SK-N-SH treated with all-trans-retinoic acid at 6 μM for 48 hours (cell line): ENCODE data around the gene EHD4.

Experiments
- ATAC-seq: fragments of 200-7000 bp; cut with Tn5 transposase; 3 replicates; pipeline ENCODE4 v1.9.1; 2020; ENCODE audit warnings: mild to moderate bottlenecking, moderate library complexity
- ARNTL ChIP-seq: fragments of 450-650 bp; formaldehyde crosslinking; IDR thresholded peaks from 2 replicates; pipeline ENCODE4 v1.5.0; 2020; ENCODE audit warnings: low read depth, mild to moderate bottlenecking, moderate library complexity, borderline replicate concordance
- BACH2 ChIP-seq: fragments of 250-450 bp; sonication (Bioruptor Pico); IDR thresholded peaks from 2 replicates; pipeline ENCODE4 v1.9.0; 2021; ENCODE audit warnings: mild to moderate bottlenecking, borderline replicate concordance
- CREB5 ChIP-seq: fragments of 250-450 bp; sonication (Bioruptor Pico); IDR thresholded peaks from 2 replicates; pipeline ENCODE4 v1.5.1; 2020; ENCODE audit warnings: low read depth, mild to moderate bottlenecking, moderate library complexity
- ESRRG ChIP-seq: fragments of 250-450 bp; sonication (Bioruptor Pico); IDR thresholded peaks from 2 replicates; pipeline ENCODE4 v1.6.1; 2021; ENCODE audit warnings: mild to moderate bottlenecking
- GLIS3 ChIP-seq: fragments of 250-450 bp; sonication (Bioruptor Pico); IDR thresholded peaks from 2 replicates; pipeline ENCODE4 v1.5.0; 2020; ENCODE audit warnings: mild to moderate bottlenecking, moderate library complexity
- ISL1 ChIP-seq: fragments of 250-450 bp; sonication (Bioruptor Pico); IDR thresholded peaks from 2 replicates; pipeline ENCODE4 v2.1.2; 2022; ENCODE audit warnings: mild to moderate bottlenecking, moderate library complexity
- OSR1 ChIP-seq: fragments of 250-450 bp; sonication (Bioruptor Pico); IDR thresholded peaks from 2 replicates; pipeline ENCODE4 v1.8.0; 2022; ENCODE audit warnings: moderate library complexity, mild to moderate bottlenecking, inconsistent platforms
- PATZ1 ChIP-seq: fragments of 250-450 bp; sonication (Bioruptor Pico); IDR thresholded peaks from 2 replicates; pipeline ENCODE4 v1.8.0; 2020; ENCODE audit warnings: mild to moderate bottlenecking, moderate library complexity, borderline replicate concordance
- POU6F1 ChIP-seq: fragments of 250-450 bp; sonication (Bioruptor Pico); IDR thresholded peaks from 2 replicates; pipeline ENCODE4 v1.8.0; 2021; ENCODE audit warnings: low read depth, mild to moderate bottlenecking, moderate library complexity, borderline replicate concordance
- PPARA ChIP-seq: fragments of 250-450 bp; sonication (Bioruptor Pico); IDR thresholded peaks from 2 replicates; pipeline ENCODE4 v1.5.0; 2020; ENCODE audit warnings: mild to moderate bottlenecking, borderline replicate concordance
- RARB ChIP-seq: fragments of 250-450 bp; sonication (Bioruptor Pico); IDR thresholded peaks from 2 replicates; pipeline ENCODE4 v1.8.0; 2021; ENCODE audit warnings: mild to moderate bottlenecking, moderate library complexity
- SNAI2 ChIP-seq: fragments of 250-450 bp; sonication (Bioruptor Pico); IDR thresholded peaks from 2 replicates; pipeline ENCODE4 v1.5.0; 2020; ENCODE audit warnings: mild to moderate bottlenecking, moderate library complexity
- TCF4 ChIP-seq: fragments of 250-450 bp; sonication (Bioruptor Pico); IDR thresholded peaks from 2 replicates; pipeline ENCODE4 v1.8.0; 2021; ENCODE audit warnings: mild to moderate bottlenecking, moderate library complexity, borderline replicate concordance
- TOX ChIP-seq: fragments of 250-450 bp; sonication (Bioruptor Pico); IDR thresholded peaks from 2 replicates; pipeline ENCODE4 v1.8.0; 2021; ENCODE audit warnings: mild to moderate bottlenecking, moderate library complexity, borderline replicate concordance
- ZC3H10 ChIP-seq: fragments of 250-450 bp; sonication (Bioruptor Pico); IDR thresholded peaks from 2 replicates; pipeline ENCODE4 v1.5.1; 2021; ENCODE audit warnings: mild to moderate bottlenecking, moderate library complexity
- ZFP30 ChIP-seq: fragments of 450-650 bp; formaldehyde crosslinking; IDR thresholded peaks from 2 replicates; pipeline ENCODE4 v1.5.0; 2022; ENCODE audit warnings: mild to moderate bottlenecking, moderate library complexity
- ZNF565 ChIP-seq: fragments of 450-650 bp; formaldehyde crosslinking; conservative IDR thresholded peaks from 2 replicates; pipeline ENCODE4 v1.5.0; 2020; ENCODE audit warnings: low read depth, mild to moderate bottlenecking, moderate library complexity
- ZNF70 ChIP-seq: fragments of 450-650 bp; formaldehyde crosslinking; IDR thresholded peaks from 2 replicates; pipeline ENCODE4 v1.5.0; 2020; ENCODE audit warnings: mild to moderate bottlenecking, moderate library complexity
- ZNF8 ChIP-seq: fragments of 450-650 bp; formaldehyde crosslinking; IDR thresholded peaks from 2 replicates; pipeline ENCODE4 v1.5.0; 2020; ENCODE audit warnings: mild to moderate bottlenecking, moderate library complexity
- TF ChIP-seq, protein P1 (sequence below): fragments of 250-450 bp; sonication (Bioruptor Pico); IDR thresholded peaks from 2 replicates; pipeline ENCODE4 v1.5.1; 2021; ENCODE audit warnings: mild to moderate bottlenecking, moderate library complexity
- TF ChIP-seq, protein P2 (sequence below): fragments of 250-450 bp; sonication (Bioruptor Pico); IDR thresholded peaks from 2 replicates; pipeline ENCODE4 v1.5.0; 2020; ENCODE audit warnings: mild to moderate bottlenecking, moderate library complexity

Gene EHD4

GRCh38 chr15:41904541-41905005, 67.8 kb downstream of the EHD4 start:
- TF ChIP-seq ESRRG (CRISPR knock-in tag) (no peak), ARNTL (no peak), CREB5 (CRISPR knock-in tag) (no peak), PPARA (no peak), ZFP30 (no peak), ZNF8 (no peak), POU6F1 (CRISPR knock-in tag) (no peak), RARB (CRISPR knock-in tag) (no peak), TOX (CRISPR knock-in tag) (no peak), ZNF70 (no peak), PATZ1 (CRISPR knock-in tag) (no peak), OSR1 (CRISPR knock-in tag) (no peak), GLIS3 (no peak), TCF4 (CRISPR knock-in tag) (no peak), ISL1 (no peak)
- TF ChIP-seq, protein P1, sequence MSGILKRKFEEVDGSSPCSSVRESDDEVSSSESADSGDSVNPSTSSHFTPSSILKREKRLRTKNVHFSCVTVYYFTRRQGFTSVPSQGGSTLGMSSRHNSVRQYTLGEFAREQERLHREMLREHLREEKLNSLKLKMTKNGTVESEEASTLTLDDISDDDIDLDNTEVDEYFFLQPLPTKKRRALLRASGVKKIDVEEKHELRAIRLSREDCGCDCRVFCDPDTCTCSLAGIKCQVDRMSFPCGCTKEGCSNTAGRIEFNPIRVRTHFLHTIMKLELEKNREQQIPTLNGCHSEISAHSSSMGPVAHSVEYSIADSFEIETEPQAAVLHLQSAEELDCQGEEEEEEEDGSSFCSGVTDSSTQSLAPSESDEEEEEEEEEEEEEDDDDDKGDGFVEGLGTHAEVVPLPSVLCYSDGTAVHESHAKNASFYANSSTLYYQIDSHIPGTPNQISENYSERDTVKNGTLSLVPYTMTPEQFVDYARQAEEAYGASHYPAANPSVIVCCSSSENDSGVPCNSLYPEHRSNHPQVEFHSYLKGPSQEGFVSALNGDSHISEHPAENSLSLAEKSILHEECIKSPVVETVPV (CRISPR knock-in tag) = no peak
- TF ChIP-seq, protein P2, sequence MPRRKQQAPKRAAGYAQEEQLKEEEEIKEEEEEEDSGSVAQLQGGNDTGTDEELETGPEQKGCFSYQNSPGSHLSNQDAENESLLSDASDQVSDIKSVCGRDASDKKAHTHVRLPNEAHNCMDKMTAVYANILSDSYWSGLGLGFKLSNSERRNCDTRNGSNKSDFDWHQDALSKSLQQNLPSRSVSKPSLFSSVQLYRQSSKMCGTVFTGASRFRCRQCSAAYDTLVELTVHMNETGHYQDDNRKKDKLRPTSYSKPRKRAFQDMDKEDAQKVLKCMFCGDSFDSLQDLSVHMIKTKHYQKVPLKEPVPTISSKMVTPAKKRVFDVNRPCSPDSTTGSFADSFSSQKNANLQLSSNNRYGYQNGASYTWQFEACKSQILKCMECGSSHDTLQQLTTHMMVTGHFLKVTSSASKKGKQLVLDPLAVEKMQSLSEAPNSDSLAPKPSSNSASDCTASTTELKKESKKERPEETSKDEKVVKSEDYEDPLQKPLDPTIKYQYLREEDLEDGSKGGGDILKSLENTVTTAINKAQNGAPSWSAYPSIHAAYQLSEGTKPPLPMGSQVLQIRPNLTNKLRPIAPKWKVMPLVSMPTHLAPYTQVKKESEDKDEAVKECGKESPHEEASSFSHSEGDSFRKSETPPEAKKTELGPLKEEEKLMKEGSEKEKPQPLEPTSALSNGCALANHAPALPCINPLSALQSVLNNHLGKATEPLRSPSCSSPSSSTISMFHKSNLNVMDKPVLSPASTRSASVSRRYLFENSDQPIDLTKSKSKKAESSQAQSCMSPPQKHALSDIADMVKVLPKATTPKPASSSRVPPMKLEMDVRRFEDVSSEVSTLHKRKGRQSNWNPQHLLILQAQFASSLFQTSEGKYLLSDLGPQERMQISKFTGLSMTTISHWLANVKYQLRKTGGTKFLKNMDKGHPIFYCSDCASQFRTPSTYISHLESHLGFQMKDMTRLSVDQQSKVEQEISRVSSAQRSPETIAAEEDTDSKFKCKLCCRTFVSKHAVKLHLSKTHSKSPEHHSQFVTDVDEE (CRISPR knock-in tag) = no peak
- ATAC-seq = peak; percentile 95

- no peak for ATAC-seq
Measured at GRCh38 chr15:41903782-41904181, 68.6 kb downstream of the EHD4 start.

More at GRCh38 chr15:41903782-41904181, 68.6 kb downstream of the EHD4 start:
- no peak for TF ChIP-seq OSR1 (CRISPR knock-in tag)
- no peak for TF ChIP-seq CREB5 (CRISPR knock-in tag)
- TF ChIP-seq BACH2 (CRISPR knock-in tag) = no peak
- TF ChIP-seq TOX (CRISPR knock-in tag) = no peak
- no peak for TF ChIP-seq ZNF565 (CRISPR knock-in tag)
- TF ChIP-seq PPARA = no peak
- TF ChIP-seq ZNF8 = no peak
- no peak for TF ChIP-seq TCF4 (CRISPR knock-in tag)
- no peak for TF ChIP-seq RARB (CRISPR knock-in tag)
- TF ChIP-seq ZNF70 = no peak
- TF ChIP-seq POU6F1 (CRISPR knock-in tag) = no peak
- TF ChIP-seq, protein P2 (CRISPR knock-in tag) = no peak
- no peak for TF ChIP-seq ZC3H10
- TF ChIP-seq ISL1 = no peak
- TF ChIP-seq SNAI2 (CRISPR knock-in tag) = no peak
